Body of pancreas (tissue), 4 donors: Measurements from ENCODE around the gene KDF1. TPM values are rescaled to one million over a fixed set of nuclear protein-coding genes. Genes with fewer than 3 reads are reported as not detected.
A peak's percentile ranks its signal among the peaks of the same experiment; 100 is the strongest.

Source experiments
- ATAC-seq: fragments of 150-250 bp; one replicate; pipeline ENCODE4 v1.9.1; 2016
- DNase-seq, 4 donors: peaks; one replicate each; pipeline ENCODE4 v3.0.0-alpha.2; 2019
- H3K27ac ChIP-seq, 4 donors: fragments of 200-600 bp; sonication (generic); 1 replicate in 3 of 4; 2 replicates in 1 of 4; pipeline versions ENCODE4 v1.5.1 to v1.6.1; 2016 to 2019; ENCODE audit warnings: mild to moderate bottlenecking in 1 of 4, mixed read lengths in 1 of 4, moderate library complexity in 1 of 4
- H3K27me3 ChIP-seq, 2 donors: fragments of 200-600 bp; sonication (generic); one replicate each; pipeline ENCODE4 v1.6.0; 2016; ENCODE audit warnings: mild to moderate bottlenecking in 1 of 2
- H3K36me3 ChIP-seq, 2 donors: fragments of 200-600 bp; sonication (generic); replicated peaks in 1 of 2; 2 replicates each; pipeline ENCODE4 v1.5.1; 2016; ENCODE audit warnings: low read depth in 2 of 2; ENCODE audit not compliant: insufficient read depth in 1 of 2
- H3K4me1 ChIP-seq: fragments of 200-600 bp; sonication (generic); one replicate; pipeline ENCODE4 v1.6.0; 2016
- H3K4me3 ChIP-seq, 2 donors: fragments of 200-600 bp; sonication (generic); 1 replicate in 1 of 2; 2 replicates in 1 of 2; pipeline ENCODE4 v1.5.1; 2016 to 2019
- H3K9me3 ChIP-seq, 3 donors: fragments of 200-600 bp; sonication (generic); 1 replicate in 2 of 3; 2 replicates in 1 of 3; pipeline ENCODE4 v1.5.1; 2016
- CTCF ChIP-seq, 7 experiments: fragments of 450-650 bp in 4 of 7; fragments of 200-600 bp in 3 of 7; sonication (generic) in 3 of 7; IDR thresholded peaks; one replicate each; pipeline ENCODE4 v1.5.1; 2016 to 2019; ENCODE audit warnings: antibody characterized with exemption in 7 of 7
- POLR2A ChIP-seq, 3 donors: fragments of 450-650 bp; IDR thresholded peaks; one replicate each; pipeline ENCODE4 v1.6.1; 2016; ENCODE audit warnings: antibody characterized with exemption in 3 of 3, mild to moderate bottlenecking in 2 of 3
- WGBS, 2 donors: methylation state at CpG; one replicate each; pipeline ENCODE4 v1.1.5; 2017; 5-methylcytosine and 5-hydroxymethylcytosine counted together
- intact Hi-C: fragments of 100-400 bp; cut with DNase I; formaldehyde crosslinking; loops from one replicate; pipeline ENCODE4 v1.15.1; 2023
- total RNA-seq, 2 donors: library from RNA; depleted of rRNA; stranded (reverse); fragments of >200 nt; gene quantifications; one replicate each; pipeline ENCODE4 v1.1.0, GENCODE V29; 2016

KDF1 gene
- total RNA-seq, 2 donors from 2014 or later, result 13.8 to 18.7 TPM

GRCh38 chr1:26976621-26977510 lies 16.6 kb upstream of the KDF1 start:
- Histone ChIP-seq H3K27ac (no peak overlapping the region), H3K9me3 (no peaks in the 10 kb centered on the region), H3K4me3 (no peak overlapping the region), H3K4me1 (no peaks in the 10 kb centered on the region), H3K27me3 (no peaks in the 10 kb centered on the region), H3K36me3 (no peaks in the 10 kb centered on the region)
- DNase-seq (no peak), ATAC-seq (no peak)
- intact Hi-C loops, result loop anchor here (10.0 kb wide), 1 partner anchor 118 kb away; no protein-coding TSS in a partner anchor
- WGBS, 2 donors, result 77% methylated on average over 3 of the region's 3 CpGs
- TF ChIP-seq CTCF (IDR thresholded peaks at IDR 0.05), result no peak
- TF ChIP-seq POLR2A (IDR thresholded peaks at IDR 0.05), result no peak

DNA sequence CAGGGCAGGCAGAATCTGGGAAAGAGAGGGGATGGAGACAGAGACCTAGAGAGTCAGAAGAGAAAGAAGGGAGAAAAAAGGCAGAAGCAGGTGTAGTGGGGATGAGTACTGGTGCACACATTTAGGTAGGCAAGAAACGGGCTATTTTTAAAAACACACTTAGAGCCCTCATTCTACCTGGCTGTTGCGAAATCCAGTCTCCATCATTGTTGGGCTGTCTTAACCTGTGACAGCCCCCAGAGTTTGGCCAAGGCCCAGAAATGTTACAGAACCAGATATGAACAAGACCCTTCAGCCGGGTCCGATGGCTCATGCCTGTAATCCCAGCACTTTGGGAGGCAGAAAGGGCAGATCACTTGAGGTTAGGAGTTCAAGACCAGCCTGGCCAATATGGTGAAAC lies 12.6 kb upstream of the KDF1 start:
- intact Hi-C loops, result loop anchor here (10.0 kb wide), 1 partner anchor 122 kb away; no protein-coding TSS in a partner anchor
- no peaks in the 10 kb centered on the region for H3K9me3 ChIP-seq
- no peak for ATAC-seq
- H3K27me3 ChIP-seq, result no peaks in the 10 kb centered on the region
- no peak for DNase-seq
- TF ChIP-seq CTCF (IDR thresholded peaks at IDR 0.05), result no peak
- TF ChIP-seq POLR2A (IDR thresholded peaks at IDR 0.05), result no peak
- H3K4me3 ChIP-seq, result no peak overlapping the region
- H3K4me1 ChIP-seq, result no peaks in the 10 kb centered on the region
- WGBS, 2 donors, result 88 to 93% methylated on average over 4 of the region's 4 CpGs
- H3K27ac ChIP-seq, result no peak overlapping the region
- no peaks in the 10 kb centered on the region for H3K36me3 ChIP-seq

DNA sequence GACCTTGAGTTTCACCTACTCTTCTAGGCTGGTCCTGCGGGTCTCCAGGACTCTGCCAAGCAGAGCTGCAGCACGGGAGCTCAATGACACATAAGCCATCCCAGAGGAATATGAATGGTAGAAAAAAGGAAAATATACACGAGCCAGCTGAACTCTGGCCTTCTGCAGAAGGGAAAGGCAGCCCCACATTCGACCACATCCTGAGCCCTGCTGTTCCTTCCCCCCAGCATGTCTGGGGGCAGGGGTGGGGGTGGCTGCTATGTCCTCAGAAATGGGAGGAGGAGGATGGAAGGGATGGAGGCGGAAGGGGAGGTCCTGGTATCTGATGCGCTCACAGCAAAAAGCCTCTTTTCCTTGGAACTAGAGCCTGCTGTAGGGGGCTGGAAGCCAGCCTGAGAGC lies 12.1 kb upstream of the KDF1 start:
- DNase-seq (no peak), ATAC-seq (no peak)
- no peaks in the 10 kb centered on the region for H3K27me3 ChIP-seq
- no peak for TF ChIP-seq POLR2A (IDR thresholded peaks at IDR 0.05)
- no peak for TF ChIP-seq CTCF (IDR thresholded peaks at IDR 0.05)
- H3K4me3 ChIP-seq, result no peak overlapping the region
- WGBS, 2 donors, result 43 to 45% methylated on average over 6 of the region's 6 CpGs
- no peaks in the 10 kb centered on the region for H3K36me3 ChIP-seq
- H3K4me1 ChIP-seq, result no peaks in the 10 kb centered on the region
- no peaks in the 10 kb centered on the region for H3K9me3 ChIP-seq
- H3K27ac ChIP-seq, result no peak overlapping the region
- intact Hi-C loops, result loop anchor here (10.0 kb wide), 1 partner anchor 122 kb away; no protein-coding TSS in a partner anchor

DNA sequence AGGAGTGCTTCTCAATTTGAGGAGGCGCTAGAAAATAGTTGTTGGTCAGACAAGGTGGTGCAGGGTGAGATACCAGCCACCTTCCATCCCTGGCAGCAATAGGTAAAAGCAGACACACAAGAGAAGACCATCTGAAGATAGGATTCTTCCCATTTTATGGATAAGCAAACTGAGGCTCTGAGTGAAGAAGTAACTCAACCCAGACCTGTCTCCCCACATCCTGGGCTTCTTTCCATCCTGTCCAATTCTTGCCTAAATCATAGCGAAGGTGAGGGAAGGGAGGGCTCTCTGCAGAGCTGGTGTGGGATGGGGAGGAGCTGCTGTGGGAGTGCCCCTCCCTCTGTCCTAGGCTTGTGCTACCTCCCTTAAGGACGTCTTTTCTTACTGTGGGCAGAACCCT lies 11.3 kb upstream of the KDF1 start:
- Histone ChIP-seq H3K27me3 (no peaks in the 10 kb centered on the region), H3K9me3 (no peaks in the 10 kb centered on the region), H3K36me3 (no peaks in the 10 kb centered on the region), H3K27ac (no peak overlapping the region), H3K4me1 (no peaks in the 10 kb centered on the region), H3K4me3 (no peak overlapping the region)
- intact Hi-C loops, result loop anchor here (10.0 kb wide), 1 partner anchor 123 kb away; no protein-coding TSS in a partner anchor
- TF ChIP-seq POLR2A (IDR thresholded peaks at IDR 0.05), result no peak
- WGBS, 2 donors, result 58 to 81% methylated on average over 2 to 3 of the region's 3 CpGs
- ATAC-seq (no peak), DNase-seq (no peak)

- no peak overlapping the region for H3K4me3 ChIP-seq
- H3K4me1 ChIP-seq, result no peaks in the 10 kb centered on the region
- intact Hi-C loops, result loop anchor here (10.0 kb wide), 1 partner anchor 124 kb away; no protein-coding TSS in a partner anchor
- no peaks in the 10 kb centered on the region for H3K27me3 ChIP-seq
- peak in 2 of 4 donors; percentile 13 to 45 for DNase-seq
- WGBS, 2 donors, result 77 to 85% methylated on average over 4 to 7 of the region's 7 CpGs
- H3K9me3 ChIP-seq, result no peaks in the 10 kb centered on the region
- H3K27ac ChIP-seq, result no peak overlapping the region
- ATAC-seq, result no peak
- TF ChIP-seq POLR2A (IDR thresholded peaks at IDR 0.05), result no peak
- no peak for TF ChIP-seq CTCF (IDR thresholded peaks at IDR 0.05)
- H3K36me3 ChIP-seq, result no peaks in the 10 kb centered on the region
Measured at GRCh38 chr1:26970810-26971209, 10.5 kb upstream of the KDF1 start.
